GM08714 (cell line): ENCODE measurements around the gene PRRC2C.
"Not testable (repeated sequence)": the region's sequence is repeated elsewhere in the genome, so short reads cannot be mapped to it uniquely, and the experiment has no call there.

Experiments used
- H3K4me3 ChIP-seq: fragments of 200-500 bp; sonication (Bioruptor generic); 2 replicates; pipeline ENCODE4 v1.5.1; 2014; ENCODE audit warnings: mild to moderate bottlenecking, low read length, inconsistent platforms
- ZNF274 ChIP-seq: IDR thresholded peaks from 2 replicates; pipeline ENCODE4 v1.6.1; 2012; ENCODE audit warnings: mild to moderate bottlenecking, low read depth, low read length

PRRC2C gene

GRCh38 chr1:171515741-171516140, 30.4 kb downstream of the PRRC2C start:
- no peak for TF ChIP-seq ZNF274
- no peak overlapping the region for H3K4me3 ChIP-seq

- H3K4me3 ChIP-seq: no peak overlapping the region
- no peak for TF ChIP-seq ZNF274
Measured at GRCh38 chr1:171521567-171521966, 36.2 kb downstream of the PRRC2C start.

- H3K4me3 ChIP-seq: no peak overlapping the region
- no peak for TF ChIP-seq ZNF274
Measured at GRCh38 chr1:171530676-171531075, 45.3 kb downstream of the PRRC2C start.

GRCh38 chr1:171532520-171532919, 47.2 kb downstream of the PRRC2C start:
- no peak for TF ChIP-seq ZNF274
- H3K4me3 ChIP-seq: no peak overlapping the region

- H3K4me3 ChIP-seq: no peak overlapping the region
- TF ChIP-seq ZNF274: no peak
Measured at GRCh38 chr1:171545523-171545922, 60.2 kb downstream of the PRRC2C start.

GRCh38 chr1:171550050-171550449, 64.7 kb downstream of the PRRC2C start:
- no peak for TF ChIP-seq ZNF274
- no peak overlapping the region for H3K4me3 ChIP-seq

- not testable (repeated sequence) for H3K4me3 ChIP-seq
Measured at GRCh38 chr1:171550598-171551100, 65.3 kb downstream of the PRRC2C start.

GRCh38 chr1:171553960-171554359, 68.6 kb downstream of the PRRC2C start:
- not testable (repeated sequence) for H3K4me3 ChIP-seq

GRCh38 chr1:171563675-171564074, 78.3 kb downstream of the PRRC2C start:
- TF ChIP-seq ZNF274: no peak
- H3K4me3 ChIP-seq: no peak overlapping the region

- no peak for TF ChIP-seq ZNF274
- H3K4me3 ChIP-seq: no peak overlapping the region
Measured at GRCh38 chr1:171566467-171566866, 81.1 kb downstream of the PRRC2C start.

- no peak for TF ChIP-seq ZNF274
- no peak overlapping the region for H3K4me3 ChIP-seq
Measured at GRCh38 chr1:171570295-171570694, 85.0 kb downstream of the PRRC2C start.

- TF ChIP-seq ZNF274: no peak
- H3K4me3 ChIP-seq: no peak overlapping the region
Measured at GRCh38 chr1:171576144-171576543, 90.8 kb downstream of the PRRC2C start.

GRCh38 chr1:171581226-171581625, 95.9 kb downstream of the PRRC2C start:
- no peak overlapping the region for H3K4me3 ChIP-seq
- no peak for TF ChIP-seq ZNF274

GRCh38 chr1:171581766-171582165, 96.4 kb downstream of the PRRC2C start:
- no peak overlapping the region for H3K4me3 ChIP-seq
- no peak for TF ChIP-seq ZNF274

- H3K4me3 ChIP-seq: no peak overlapping the region
- no peak for TF ChIP-seq ZNF274
Measured at GRCh38 chr1:171582589-171582988, 97.3 kb downstream of the PRRC2C start.

GRCh38 chr1:171583591-171584201, 98.4 kb downstream of the PRRC2C start:
- no peak overlapping the region for H3K4me3 ChIP-seq
- TF ChIP-seq ZNF274: no peak
